ENCODE results near the gene DSG3. TPM values are rescaled to one million over a fixed set of nuclear protein-coding genes. Genes with fewer than 3 reads are reported as not detected.

The DSG3 gene
- total RNA-seq, 1 experiment from 2014 or later = not detected

- no peaks in the 10 kb centered on the region for H3K36me3 ChIP-seq (ENCODE audit: insufficient read depth, low read length, poor library complexity, severe bottlenecking)
- BruUV-seq (replicated peaks) = no TSS peak
- ChIA-PET CTCF (no interaction called here), POLR2A (ENCODE audit: low non-redundant PET) (no interaction called here)
- no peaks in the 10 kb centered on the region for H3K4me1 ChIP-seq (ENCODE audit: insufficient read depth, low read length, poor library complexity, severe bottlenecking)
- H3K4me3 ChIP-seq (ENCODE audit: low read depth, low read length, poor library complexity, severe bottlenecking) = no peak overlapping the region
- TF ChIP-seq CTCF (conservative IDR thresholded peaks at IDR 0.05; ENCODE audit: low read depth, low read length) (no peak), EZH2 (IDR thresholded peaks at IDR 0.05; ENCODE audit: borderline replicate concordance, low read depth, low read length, poor library complexity, severe bottlenecking) (no peak)
- no peaks in the 10 kb centered on the region for H3K9me3 ChIP-seq (ENCODE audit: low read depth, low read length, poor library complexity, severe bottlenecking)
- H3K27ac ChIP-seq (ENCODE audit: low read depth, low read length, poor library complexity, severe bottlenecking) = no peak overlapping the region
- no peak for DNase-seq (ENCODE audit: low spot score)
- intact Hi-C loops (cut with micrococcal nuclease; ENCODE audit: unreplicated experiment) = no loop called here
- H3K27me3 ChIP-seq (replicated peaks; ENCODE audit: insufficient read depth, low read depth, low read length, poor library complexity) = peaks cover 51% of the 10 kb centered on the region
Measured at GRCh38 chr18:31503011-31503410, 55.5 kb downstream of the DSG3 start.

- H3K9me3 ChIP-seq (ENCODE audit: low read depth, low read length, poor library complexity, severe bottlenecking) = no peaks in the 10 kb centered on the region
- H3K4me1 ChIP-seq (ENCODE audit: insufficient read depth, low read length, poor library complexity, severe bottlenecking) = no peaks in the 10 kb centered on the region
- intact Hi-C loops (cut with micrococcal nuclease; ENCODE audit: unreplicated experiment) = no loop called here
- no peaks in the 10 kb centered on the region for H3K36me3 ChIP-seq (ENCODE audit: insufficient read depth, low read length, poor library complexity, severe bottlenecking)
- DNase-seq (ENCODE audit: low spot score) = no peak
- no TSS peak for BruUV-seq (replicated peaks)
- peaks cover 42% of the 10 kb centered on the region for H3K27me3 ChIP-seq (replicated peaks; ENCODE audit: insufficient read depth, low read depth, low read length, poor library complexity)
- no peak overlapping the region for H3K27ac ChIP-seq (ENCODE audit: low read depth, low read length, poor library complexity, severe bottlenecking)
- POLR2A ChIA-PET (ENCODE audit: low non-redundant PET) = no interaction called here
- TF ChIP-seq EZH2 (IDR thresholded peaks at IDR 0.05; ENCODE audit: borderline replicate concordance, low read depth, low read length, poor library complexity, severe bottlenecking) (no peak), CTCF (conservative IDR thresholded peaks at IDR 0.05; ENCODE audit: low read depth, low read length) (no peak)
- no peak overlapping the region for H3K4me3 ChIP-seq (ENCODE audit: low read depth, low read length, poor library complexity, severe bottlenecking)
- CTCF ChIA-PET = no interaction called here
Measured at GRCh38 chr18:31504455-31505147, 57.1 kb downstream of the DSG3 start.

GRCh38 chr18:31505156-31505555 is 57.6 kb downstream of the DSG3 start:
- Histone ChIP-seq H3K36me3 (ENCODE audit: insufficient read depth, low read length, poor library complexity, severe bottlenecking) (no peaks in the 10 kb centered on the region), H3K4me1 (ENCODE audit: insufficient read depth, low read length, poor library complexity, severe bottlenecking) (no peaks in the 10 kb centered on the region), H3K27ac (ENCODE audit: low read depth, low read length, poor library complexity, severe bottlenecking) (no peak overlapping the region), H3K9me3 (ENCODE audit: low read depth, low read length, poor library complexity, severe bottlenecking) (no peaks in the 10 kb centered on the region), H3K4me3 (ENCODE audit: low read depth, low read length, poor library complexity, severe bottlenecking) (no peak overlapping the region), H3K27me3 (replicated peaks; ENCODE audit: insufficient read depth, low read depth, low read length, poor library complexity) (peaks cover 42% of the 10 kb centered on the region)
- POLR2A ChIA-PET (ENCODE audit: low non-redundant PET) = no interaction called here
- DNase-seq (ENCODE audit: low spot score) = no peak
- TF ChIP-seq EZH2 (IDR thresholded peaks at IDR 0.05; ENCODE audit: borderline replicate concordance, low read depth, low read length, poor library complexity, severe bottlenecking) (no peak), CTCF (conservative IDR thresholded peaks at IDR 0.05; ENCODE audit: low read depth, low read length) (no peak)
- intact Hi-C loops (cut with micrococcal nuclease; ENCODE audit: unreplicated experiment) = no loop called here
- CTCF ChIA-PET = no interaction called here
- BruUV-seq (replicated peaks) = no TSS peak
